ENCODE measurements around the gene HYOU1.
A peak's percentile ranks its signal among the peaks of the same experiment; 100 is the strongest.
"Not testable (repeated sequence)": the region's sequence is repeated elsewhere in the genome, so short reads cannot be mapped to it uniquely, and the experiment has no call there.

Gene HYOU1

GRCh38 chr11:119039471-119039870 is 17.5 kb downstream of the HYOU1 start:
- DNase-seq = not testable (repeated sequence)

GRCh38 chr11:119038884-119039283 is 18.1 kb downstream of the HYOU1 start:
- no peak for DNase-seq

GRCh38 chr11:119034813-119035212 is 22.2 kb downstream of the HYOU1 start:
- DNase-seq = no peak

- not testable (repeated sequence) for DNase-seq
Observed at GRCh38 chr11:119033421-119033820, 23.6 kb downstream of the HYOU1 start.

- DNase-seq = no peak
Observed at GRCh38 chr11:119031912-119032280, 25.1 kb downstream of the HYOU1 start.

GRCh38 chr11:119030329-119031047 is 26.5 kb downstream of the HYOU1 start, which contains the start of gene SLC37A4:
Gene SLC37A4 (minus strand): TSS chr11:119030877.
- peak; percentile 96 for DNase-seq

- DNase-seq = no peak
Observed at GRCh38 chr11:119030029-119030328, 27.0 kb downstream of the HYOU1 start.

GRCh38 chr11:119029340-119030028 is 27.5 kb downstream of the HYOU1 start:
- DNase-seq = no peak

GRCh38 chr11:119029069-119029339 is 28.0 kb downstream of the HYOU1 start:
- DNase-seq = no peak

GRCh38 chr11:119028346-119029068 is 28.5 kb downstream of the HYOU1 start:
- DNase-seq = no peak

- DNase-seq = no peak
Observed at GRCh38 chr11:119027561-119028345, 29.3 kb downstream of the HYOU1 start.

GRCh38 chr11:119026970-119027369 is 30.0 kb downstream of the HYOU1 start:
- no peak for DNase-seq

- no peak for DNase-seq
Observed at GRCh38 chr11:119025978-119026766, 30.8 kb downstream of the HYOU1 start.

GRCh38 chr11:119025541-119025940 is 31.5 kb downstream of the HYOU1 start:
- no peak for DNase-seq

GRCh38 chr11:119025099-119025473 is 31.9 kb downstream of the HYOU1 start:
- DNase-seq = no peak

- no peak for DNase-seq
Observed at GRCh38 chr11:119024430-119025098, 32.4 kb downstream of the HYOU1 start.

- no peak for DNase-seq
Observed at GRCh38 chr11:119023741-119024140, 33.3 kb downstream of the HYOU1 start.

- DNase-seq = no peak
Observed at GRCh38 chr11:119021631-119022030, 35.4 kb downstream of the HYOU1 start.

- no peak for DNase-seq
Observed at GRCh38 chr11:119019996-119020395, 37.0 kb downstream of the HYOU1 start.

- peak; percentile 96 for DNase-seq
Observed at GRCh38 chr11:119018074-119018938, 38.7 kb downstream of the HYOU1 start, which contains the start of the genes RPS25 and TRAPPC4. Gene RPS25 (minus strand): TSS chr11:119018343. CDS start chr11:119018284, 59 bp downstream. Gene TRAPPC4 (plus strand): TSS chr11:119018766. CDS start chr11:119018796, 30 bp downstream.

GRCh38 chr11:119017377-119017776 is 39.6 kb downstream of the HYOU1 start:
- not testable (repeated sequence) for DNase-seq
